Sigmoid colon (tissue), 7 donors: ENCODE results near the gene CDC42BPB. TPM values are rescaled to one million over a fixed set of nuclear protein-coding genes. Genes with fewer than 3 reads are reported as not detected.
A peak's percentile ranks its signal among the peaks of the same experiment; 100 is the strongest.
"Not testable (repeated sequence)": the region's sequence is repeated elsewhere in the genome, so short reads cannot be mapped to it uniquely, and the experiment has no call there.

Experiments used
- DNase-seq: peaks from one replicate; pipeline ENCODE4 v3.0.0-alpha.2; 2019
- H3K27ac ChIP-seq, 4 donors: fragments of 200-600 bp; sonication (generic); one replicate each; pipeline ENCODE4 v1.5.1; 2016 to 2019; ENCODE audit warnings: mild to moderate bottlenecking in 1 of 4
- H3K27me3 ChIP-seq, 3 donors: fragments of 200-600 bp; sonication (generic); one replicate each; pipeline ENCODE4 v1.5.1; 2019; ENCODE audit warnings: mild to moderate bottlenecking in 1 of 3
- H3K36me3 ChIP-seq, 4 donors: fragments of 200-600 bp; sonication (generic); one replicate each; pipeline ENCODE4 v1.5.1; 2016 to 2019
- H3K4me1 ChIP-seq, 4 donors: fragments of 200-600 bp; sonication (generic); one replicate each; pipeline ENCODE4 v1.5.1; 2017 to 2019
- H3K4me3 ChIP-seq, 4 donors: fragments of 200-600 bp; sonication (generic); one replicate each; pipeline ENCODE4 v1.5.1; 2017 to 2019; ENCODE audit warnings: mild to moderate bottlenecking in 2 of 4, moderate library complexity in 1 of 4
- H3K9me3 ChIP-seq, 4 donors: fragments of 200-600 bp in 3 of 4; sonication (generic) in 3 of 4; one replicate each; pipeline versions ENCODE4 v1.5.1 to v1.6.1; 2013 to 2019
- CTCF ChIP-seq, 4 experiments: fragments of 450-650 bp in 3 of 4; fragments of 200-600 bp in 1 of 4; IDR thresholded peaks; one replicate each; pipeline ENCODE4 v1.5.1; 2016 to 2019; ENCODE audit warnings: antibody characterized with exemption in 4 of 4, mild to moderate bottlenecking in 3 of 4, moderate library complexity in 2 of 4
- EP300 ChIP-seq, 4 donors: sonication (generic); formaldehyde crosslinking; IDR thresholded peaks; one replicate each; pipeline ENCODE4 v1.6.1; 2017; ENCODE audit warnings: antibody characterized with exemption in 4 of 4
- POLR2A ChIP-seq, 2 donors: fragments of 450-650 bp; IDR thresholded peaks; one replicate each; pipeline ENCODE4 v1.6.1; 2016; ENCODE audit warnings: antibody characterized with exemption in 2 of 2, mild to moderate bottlenecking in 2 of 2, moderate library complexity in 2 of 2
- POLR2AphosphoS5 ChIP-seq, 4 donors: sonication (generic); formaldehyde crosslinking; IDR thresholded peaks; one replicate each; pipeline ENCODE4 v1.6.1; 2017; ENCODE audit warnings: antibody characterized with exemption in 4 of 4
- WGBS, 2 donors: extraction: QIAGEN DNeasy Blood & Tissue Kit; methylation state at CpG; one replicate each; pipeline ENCODE4 v1.1.7; 2013; 5-methylcytosine and 5-hydroxymethylcytosine counted together
- intact Hi-C: fragments of 100-400 bp; cut with DNase I; formaldehyde crosslinking; loops from one replicate; pipeline ENCODE4 v1.15.1; 2023
- polyA plus RNA-seq, 3 donors: library from polyadenylated mRNA; stranded (reverse); fragments of 200-250 nt; gene quantifications; one replicate each; pipeline ENCODE4 v1.2.3, GENCODE V29; 2013
- total RNA-seq, 4 donors: library from RNA; depleted of rRNA; stranded (reverse); fragments of >200 nt; gene quantifications; one replicate each; pipeline ENCODE4 v1.1.0, GENCODE V29; 2016
- donor health status: healthy with polysubstance abuse.
- donor health status: Bipolar disorder and iron deficiency.
- donor health status: healthy.

The CDC42BPB gene
- total and polyA plus RNA-seq, 7 donors = 18.0 to 82.3 (median 58.5) TPM

GRCh38 chr14:102898298-102898697 lies 159.1 kb downstream of the CDC42BPB start:
- TF ChIP-seq POLR2AphosphoS5 (IDR thresholded peaks at IDR 0.05) (no peak), EP300 (IDR thresholded peaks at IDR 0.05) (no peak), CTCF (IDR thresholded peaks at IDR 0.05) (no peak), POLR2A (IDR thresholded peaks at IDR 0.05) (no peak)
- peaks cover 0 to 11% (median 4%) of the 10 kb centered on the region in 4 donors for H3K4me1 ChIP-seq
- H3K36me3 ChIP-seq = peaks cover 0 to 27% (median 3%) of the 10 kb centered on the region in 4 donors

GRCh38 chr14:102897299-102898027 lies 159.9 kb downstream of the CDC42BPB start:
- H3K36me3 ChIP-seq = peaks cover 0 to 22% (median 2%) of the 10 kb centered on the region in 4 donors
- DNase-seq = no peak
- H3K9me3 ChIP-seq = no peaks in the 10 kb centered on the region
- WGBS, 2 donors = 93 to 95% methylated on average over 14 of the region's 14 CpGs
- intact Hi-C loops = no loop called here
- TF ChIP-seq POLR2A (IDR thresholded peaks at IDR 0.05) (no peak), EP300 (IDR thresholded peaks at IDR 0.05) (no peak), CTCF (IDR thresholded peaks at IDR 0.05) (no peak), POLR2AphosphoS5 (IDR thresholded peaks at IDR 0.05) (no peak)
- H3K27ac ChIP-seq = no peak overlapping the region
- H3K4me3 ChIP-seq = no peak overlapping the region
- peaks cover 0 to 16% (median 9%) of the 10 kb centered on the region in 4 donors for H3K4me1 ChIP-seq
- no peaks in the 10 kb centered on the region for H3K27me3 ChIP-seq

More at GRCh38 chr14:102898298-102898697, 159.1 kb downstream of the CDC42BPB start:
- no peaks in the 10 kb centered on the region for H3K9me3 ChIP-seq
- intact Hi-C loops = no loop called here
- H3K4me3 ChIP-seq = no peak overlapping the region
- no peak overlapping the region for H3K27ac ChIP-seq
- no peaks in the 10 kb centered on the region for H3K27me3 ChIP-seq
- DNase-seq = no peak
- WGBS, 2 donors = 76 to 94% methylated on average over 6 of the region's 6 CpGs

GRCh38 chr14:102896735-102897134 lies 160.6 kb downstream of the CDC42BPB start:
- DNase-seq, H3K4me3 ChIP-seq, H3K27me3 ChIP-seq, intact Hi-C loops, H3K27ac ChIP-seq, H3K9me3 ChIP-seq: not testable (repeated sequence)
- Histone ChIP-seq H3K4me1 (peaks cover 0 to 16% (median 9%) of the 10 kb centered on the region in 4 donors), H3K36me3 (peaks cover 0 to 22% (median 2%) of the 10 kb centered on the region in 4 donors)

- peak; percentile 94 for DNase-seq
- Histone ChIP-seq H3K4me3 (no peak overlapping the region), H3K27me3 (no peaks in the 10 kb centered on the region), H3K27ac (peak overlapping the region in 2 of 4 donors; percentile 50 to 62), H3K4me1 (peaks cover 0 to 16% (median 9%) of the 10 kb centered on the region in 4 donors), H3K9me3 (no peaks in the 10 kb centered on the region), H3K36me3 (peaks cover 0 to 18% (median 4%) of the 10 kb centered on the region in 4 donors)
- 71 to 81% methylated on average over 9 of the region's 9 CpGs for WGBS, 2 donors
- intact Hi-C loops = no loop called here
- TF ChIP-seq CTCF (IDR thresholded peaks at IDR 0.05) = no peak
- TF ChIP-seq POLR2A (IDR thresholded peaks at IDR 0.05) = no peak
- peak in 2 of 4 donors; percentile 22 to 67 for TF ChIP-seq EP300 (IDR thresholded peaks at IDR 0.05)
- TF ChIP-seq POLR2AphosphoS5 (IDR thresholded peaks at IDR 0.05) = peak; percentile 41 to 81 (median 74)
These were observed 163.9 kb downstream of the CDC42BPB start for GRCh38 chr14:102893452-102893851.

GRCh38 chr14:102892651-102893050 lies 164.7 kb downstream of the CDC42BPB start:
- Histone ChIP-seq H3K36me3 (peaks cover 0 to 10% (median 4%) of the 10 kb centered on the region in 4 donors), H3K27me3 (no peaks in the 10 kb centered on the region), H3K4me1 (peaks cover 0 to 16% (median 9%) of the 10 kb centered on the region in 4 donors), H3K4me3 (no peak overlapping the region), H3K27ac (no peak overlapping the region), H3K9me3 (no peaks in the 10 kb centered on the region)
- no peak for DNase-seq
- WGBS, 2 donors = 95 to 96% methylated on average over 8 of the region's 8 CpGs
- intact Hi-C loops = no loop called here
- TF ChIP-seq CTCF (IDR thresholded peaks at IDR 0.05) (no peak), POLR2A (IDR thresholded peaks at IDR 0.05) (no peak), POLR2AphosphoS5 (IDR thresholded peaks at IDR 0.05) (no peak), EP300 (IDR thresholded peaks at IDR 0.05) (no peak)
